GM12891 (cell line): ENCODE results near the gene KIF6.

Experiments used
- POLR2A ChIP-seq: IDR thresholded peaks from 2 replicates; pipeline ENCODE4 v1.6.1; 2011; ENCODE audit warnings: low read depth, low read length, control low read depth
- TAF1 ChIP-seq: IDR thresholded peaks from 2 replicates; pipeline ENCODE4 v1.6.1; 2011; ENCODE audit warnings: low read depth, low read length, control low read depth

- TF ChIP-seq TAF1 = no peak
- TF ChIP-seq POLR2A = no peak
Observed at GRCh38 chr6:39313526-39314272, 411.5 kb downstream of the KIF6 start.
